ENCODE results near the gene MRPL42.
"Not testable (repeated sequence)": the region's sequence is repeated elsewhere in the genome, so short reads cannot be mapped to it uniquely, and the experiment has no call there.

Gene MRPL42

DNA sequence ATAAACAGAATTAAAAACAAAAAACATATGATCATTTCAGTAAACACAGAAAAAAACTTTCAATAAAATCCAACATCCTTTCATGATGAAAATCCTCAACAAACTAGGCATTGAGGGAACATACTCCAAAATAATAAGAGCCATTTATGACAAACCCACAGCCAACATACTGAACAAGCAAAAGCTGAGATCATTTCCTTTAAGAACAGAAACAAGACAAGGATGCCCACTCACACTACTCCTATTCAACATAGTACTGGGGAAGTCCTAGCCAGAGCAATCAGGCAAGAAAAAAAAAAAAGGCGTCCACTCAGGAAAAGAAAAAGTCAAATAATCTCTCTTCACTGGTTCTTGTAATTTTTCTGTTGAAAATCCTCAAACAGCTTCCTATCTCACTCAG, 30.1 kb downstream of the MRPL42 start:
- H3K27me3 ChIP-seq (replicated peaks): no peaks in the 10 kb centered on the region
- TF ChIP-seq, protein P1, sequence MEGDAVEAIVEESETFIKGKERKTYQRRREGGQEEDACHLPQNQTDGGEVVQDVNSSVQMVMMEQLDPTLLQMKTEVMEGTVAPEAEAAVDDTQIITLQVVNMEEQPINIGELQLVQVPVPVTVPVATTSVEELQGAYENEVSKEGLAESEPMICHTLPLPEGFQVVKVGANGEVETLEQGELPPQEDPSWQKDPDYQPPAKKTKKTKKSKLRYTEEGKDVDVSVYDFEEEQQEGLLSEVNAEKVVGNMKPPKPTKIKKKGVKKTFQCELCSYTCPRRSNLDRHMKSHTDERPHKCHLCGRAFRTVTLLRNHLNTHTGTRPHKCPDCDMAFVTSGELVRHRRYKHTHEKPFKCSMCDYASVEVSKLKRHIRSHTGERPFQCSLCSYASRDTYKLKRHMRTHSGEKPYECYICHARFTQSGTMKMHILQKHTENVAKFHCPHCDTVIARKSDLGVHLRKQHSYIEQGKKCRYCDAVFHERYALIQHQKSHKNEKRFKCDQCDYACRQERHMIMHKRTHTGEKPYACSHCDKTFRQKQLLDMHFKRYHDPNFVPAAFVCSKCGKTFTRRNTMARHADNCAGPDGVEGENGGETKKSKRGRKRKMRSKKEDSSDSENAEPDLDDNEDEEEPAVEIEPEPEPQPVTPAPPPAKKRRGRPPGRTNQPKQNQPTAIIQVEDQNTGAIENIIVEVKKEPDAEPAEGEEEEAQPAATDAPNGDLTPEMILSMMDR (IDR thresholded peaks at IDR 0.05; ENCODE audit: low read depth, low read length, missing control alignments): no peak
- in situ Hi-C loops (cut with HindIII; ENCODE audit: low pct_ligation_motif_present, low sequenced_read_pairs): no loop called here
- no peak for DNase-seq
- H3K36me3 ChIP-seq (replicated peaks): peaks cover 2% of the 10 kb centered on the region
- no peak overlapping the region for H3K4me3 ChIP-seq (ENCODE audit: low read depth, low read length)
- no peak overlapping the region for H3K27ac ChIP-seq

DNA sequence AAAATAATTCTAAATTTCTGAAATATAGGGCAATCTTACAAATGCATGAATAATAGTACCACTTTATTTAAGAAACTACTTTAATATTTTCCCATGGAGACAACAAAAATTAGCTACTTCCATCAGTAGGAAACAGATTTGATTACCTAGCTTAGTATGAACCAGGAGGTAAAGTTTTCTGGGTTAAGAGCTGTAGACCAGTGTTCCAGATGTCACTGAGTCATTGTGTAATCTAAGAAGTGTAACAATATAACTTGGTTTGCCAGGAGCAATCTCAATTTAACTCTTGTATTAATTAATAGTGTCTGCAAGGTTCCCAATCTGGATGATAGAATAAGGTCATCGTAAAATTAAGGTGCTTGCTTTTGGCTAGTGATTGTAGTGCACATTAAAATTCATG, 31.5 kb downstream of the MRPL42 start:
- H3K27ac ChIP-seq; H3K27me3 ChIP-seq (replicated peaks); in situ Hi-C loops (cut with HindIII; ENCODE audit: low pct_ligation_motif_present, low sequenced_read_pairs); H3K4me3 ChIP-seq (ENCODE audit: low read depth, low read length); DNase-seq; H3K36me3 ChIP-seq (replicated peaks): not testable (repeated sequence)

DNA sequence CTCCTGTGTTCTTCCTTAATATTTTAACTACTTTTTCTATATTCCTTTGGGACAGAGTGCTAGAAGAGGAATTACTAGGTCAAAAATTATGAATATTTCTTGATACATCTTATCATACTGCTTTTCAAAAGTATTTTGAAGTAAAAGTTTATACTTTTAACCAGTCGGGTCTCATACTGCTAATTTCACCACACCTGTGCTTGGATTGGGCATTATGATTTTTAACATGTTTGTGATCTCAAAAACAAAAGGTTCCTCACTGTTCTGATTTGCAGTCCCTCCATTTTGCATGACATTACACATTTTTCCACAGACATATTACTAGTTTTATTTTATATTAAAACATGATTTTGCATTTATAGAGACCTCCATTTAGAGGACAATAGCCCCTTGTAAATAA, 32.9 kb downstream of the MRPL42 start:
- no peaks in the 10 kb centered on the region for H3K27me3 ChIP-seq (replicated peaks)
- no peak overlapping the region for H3K4me3 ChIP-seq (ENCODE audit: low read depth, low read length)
- peaks cover 8% of the 10 kb centered on the region for H3K36me3 ChIP-seq (replicated peaks)
- H3K27ac ChIP-seq: no peak overlapping the region
- DNase-seq: no peak
- TF ChIP-seq, protein P1 (IDR thresholded peaks at IDR 0.05; ENCODE audit: low read depth, low read length, missing control alignments): no peak
- in situ Hi-C loops (cut with HindIII; ENCODE audit: low pct_ligation_motif_present, low sequenced_read_pairs): no loop called here

DNA sequence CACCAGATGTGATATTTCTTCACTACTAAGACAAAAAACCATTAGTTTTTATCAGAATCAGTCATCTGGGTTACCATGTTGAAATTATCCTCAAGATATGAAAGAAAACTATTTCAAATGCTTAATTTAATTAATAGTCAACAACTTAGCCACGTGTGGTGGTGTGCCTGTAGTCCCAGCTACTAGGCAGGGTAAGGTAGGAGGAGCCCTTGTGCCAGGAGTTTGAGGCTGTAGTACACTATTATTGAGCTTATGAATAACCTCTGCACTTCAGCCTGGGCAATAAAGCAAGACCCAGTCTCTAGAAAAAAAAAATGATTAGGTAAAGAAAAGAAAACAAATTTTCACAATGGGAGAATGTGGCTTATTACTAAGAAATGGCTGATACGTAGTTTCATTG, 33.4 kb downstream of the MRPL42 start:
- Histone ChIP-seq H3K27ac (no peak overlapping the region), H3K27me3 (replicated peaks) (no peaks in the 10 kb centered on the region), H3K4me3 (ENCODE audit: low read depth, low read length) (no peak overlapping the region), H3K36me3 (replicated peaks) (peaks cover 8% of the 10 kb centered on the region)
- TF ChIP-seq, protein P1 (IDR thresholded peaks at IDR 0.05; ENCODE audit: low read depth, low read length, missing control alignments): no peak
- DNase-seq: no peak
- in situ Hi-C loops (cut with HindIII; ENCODE audit: low pct_ligation_motif_present, low sequenced_read_pairs): no loop called here

DNA sequence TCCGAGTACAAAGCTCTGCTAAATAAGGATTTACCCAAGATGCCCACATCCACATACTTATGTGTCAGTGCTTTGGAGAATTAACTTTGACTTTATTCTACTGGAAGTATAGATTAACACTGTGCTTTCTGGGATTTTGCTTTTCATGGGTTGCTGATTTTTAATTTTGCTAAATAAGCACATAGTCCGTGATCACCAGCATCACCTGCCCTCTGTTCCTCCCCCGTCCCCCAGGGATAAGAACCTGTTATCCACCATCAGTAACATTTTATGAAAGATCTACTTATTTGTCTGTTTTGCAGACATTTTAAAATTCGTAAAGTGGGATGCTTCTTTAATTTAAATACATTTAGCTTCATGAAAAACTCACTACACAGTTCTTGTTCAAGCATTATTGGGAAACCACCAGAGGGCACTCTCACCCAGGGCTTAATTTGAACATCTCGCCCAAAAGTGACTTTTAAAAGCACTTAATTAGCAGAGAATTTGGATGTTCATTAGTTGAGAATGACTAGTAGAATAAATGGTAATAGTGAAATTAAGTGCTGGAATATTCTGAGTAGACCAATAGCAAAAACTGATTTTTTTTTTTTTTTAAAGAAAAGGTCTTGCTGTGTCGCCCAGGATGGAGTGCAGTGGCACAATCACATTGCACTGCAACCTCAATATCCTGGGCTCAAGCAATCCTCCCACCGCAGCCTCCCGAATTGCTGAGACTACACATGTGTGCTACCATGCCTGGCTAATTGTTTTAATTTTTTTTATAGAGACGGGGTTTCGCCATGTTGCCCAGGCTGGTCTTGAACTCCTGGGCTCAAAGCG, 35.7 kb downstream of the MRPL42 start:
- Histone ChIP-seq H3K36me3 (replicated peaks) (peaks cover 6% of the 10 kb centered on the region), H3K27me3 (replicated peaks) (no peaks in the 10 kb centered on the region), H3K27ac (no peak overlapping the region), H3K4me3 (ENCODE audit: low read depth, low read length) (no peak overlapping the region)
- in situ Hi-C loops (cut with HindIII; ENCODE audit: low pct_ligation_motif_present, low sequenced_read_pairs): no loop called here
- DNase-seq: peak; percentile 29
- TF ChIP-seq, protein P1 (IDR thresholded peaks at IDR 0.05; ENCODE audit: low read depth, low read length, missing control alignments): peak; percentile 76

DNA sequence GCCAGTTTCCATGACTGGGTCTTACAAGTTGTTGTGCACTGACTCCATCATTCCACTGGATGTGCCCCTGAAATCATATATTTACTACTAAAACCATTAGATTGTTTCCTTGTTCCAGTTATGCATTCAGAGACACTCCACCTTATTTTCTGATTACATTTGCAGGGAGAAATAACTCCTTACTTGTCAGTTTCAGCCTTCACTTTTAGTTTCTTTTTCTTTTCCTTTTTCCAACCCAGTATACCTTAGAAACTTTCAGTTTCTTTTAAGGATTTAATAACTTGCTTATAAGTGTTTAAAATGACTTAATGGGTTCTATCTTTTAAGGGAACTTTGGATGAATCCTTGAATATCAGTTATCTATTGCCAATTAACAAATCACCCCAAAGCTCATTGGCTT, 39.9 kb downstream of the MRPL42 start:
- Histone ChIP-seq H3K36me3 (replicated peaks) (peaks cover 6% of the 10 kb centered on the region), H3K27ac (no peak overlapping the region), H3K27me3 (replicated peaks) (no peaks in the 10 kb centered on the region), H3K4me3 (ENCODE audit: low read depth, low read length) (no peak overlapping the region)
- no peak for DNase-seq
- in situ Hi-C loops (cut with HindIII; ENCODE audit: low pct_ligation_motif_present, low sequenced_read_pairs): no loop called here
- TF ChIP-seq, protein P1 (IDR thresholded peaks at IDR 0.05; ENCODE audit: low read depth, low read length, missing control alignments): no peak
